Mesothelial cell of epicardium (in vitro differentiated cells): Measurements from ENCODE around the gene EPS8L3. TPM values are rescaled to one million over a fixed set of nuclear protein-coding genes. Genes with fewer than 3 reads are reported as not detected.

Experiments
- DNase-seq, 2 experiments: peaks; one replicate each; pipeline ENCODE4 v3.0.0; 2021; ENCODE audit warnings: low spot score in 2 of 2; ENCODE audit not compliant: unreplicated experiment in 2 of 2
- H3K27ac Mint-ChIP-seq: 2 replicates; pipeline ENCODE4 v1.8.0; 2021; ENCODE audit warnings: mixed read lengths
- H3K27me3 Mint-ChIP-seq: 2 replicates; pipeline ENCODE4 v1.8.0; 2021; ENCODE audit warnings: low read depth, mixed read lengths
- H3K36me3 Mint-ChIP-seq: 2 replicates; pipeline ENCODE4 v1.8.0; 2021; ENCODE audit warnings: mixed read lengths
- H3K4me1 Mint-ChIP-seq: 2 replicates; pipeline ENCODE4 v1.8.0; 2021; ENCODE audit warnings: mixed read lengths
- H3K4me3 Mint-ChIP-seq: 2 replicates; pipeline ENCODE4 v1.8.0; 2021; ENCODE audit warnings: mild to moderate bottlenecking, moderate library complexity, mixed read lengths
- H3K9me3 Mint-ChIP-seq: 2 replicates; pipeline ENCODE4 v1.8.0; 2021; ENCODE audit warnings: mixed read lengths
- total RNA-seq: library from RNA; stranded (reverse); gene quantifications from 3 replicates; pipeline ENCODE4 v1.2.1, GENCODE V29; 2021
- TF ChIP-seq, protein P1 (sequence below): fragments of 200-600 bp; sonication (generic); IDR thresholded peaks from one replicate; pipeline ENCODE4 v1.5.0; 2021; ENCODE audit warnings: antibody characterized with exemption; ENCODE audit not compliant: unreplicated experiment

EPS8L3 gene
- total RNA-seq, 1 donor from 2014 or later: 0.13 TPM

DNA sequence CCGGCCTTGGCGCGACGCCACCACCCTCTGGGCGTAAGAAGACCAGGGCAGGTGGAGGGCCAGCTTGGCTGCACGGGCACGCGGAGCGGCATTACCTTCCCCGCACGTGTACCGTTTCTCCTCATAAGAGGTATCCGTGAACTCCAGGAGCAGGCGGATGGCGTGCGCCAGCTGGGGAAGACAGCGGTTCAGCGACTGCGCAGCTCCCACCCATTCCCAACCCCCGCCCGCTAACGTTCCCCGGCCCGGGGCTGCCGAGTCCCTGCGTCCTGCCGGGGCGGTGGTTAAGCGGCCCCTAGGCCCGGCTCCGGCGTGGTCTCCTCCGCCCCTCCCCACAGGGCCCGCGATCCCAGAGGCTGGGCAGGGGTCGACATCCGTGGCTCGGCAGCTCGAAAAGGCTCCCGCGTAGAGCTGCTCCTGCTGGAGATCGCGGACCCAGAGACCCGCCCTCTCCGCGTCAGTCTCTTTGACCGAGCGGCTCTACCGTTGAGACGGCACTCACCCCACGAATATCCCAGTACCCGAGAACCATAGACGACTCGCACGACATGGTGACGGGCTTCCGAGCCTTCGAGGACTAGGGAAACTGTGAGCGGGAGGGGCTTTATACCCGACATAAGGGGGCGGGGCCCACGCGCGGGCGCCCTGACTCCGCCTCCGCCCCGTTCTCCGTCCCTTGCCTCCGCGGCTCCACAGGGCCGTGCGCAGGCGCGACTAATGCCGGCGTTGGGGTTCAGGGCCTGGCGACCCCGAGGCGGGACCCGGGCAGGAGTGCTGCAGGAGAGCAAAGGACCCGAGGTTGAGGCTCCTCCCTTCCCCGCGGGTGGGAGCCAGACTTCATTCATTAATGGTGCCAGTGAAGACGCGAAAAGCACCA, 23.7 kb downstream of the EPS8L3 start:
- H3K4me1 Mint-ChIP-seq: peaks cover 13% of the 10 kb centered on the region
- H3K4me3 Mint-ChIP-seq: peak overlapping the region; percentile 87
- peaks cover 3% of the 10 kb centered on the region for H3K27me3 Mint-ChIP-seq
- peak; percentile 72 to 89 for DNase-seq
- H3K9me3 Mint-ChIP-seq: no peaks in the 10 kb centered on the region
- peaks cover 21% of the 10 kb centered on the region for H3K36me3 Mint-ChIP-seq
- TF ChIP-seq, protein P1, sequence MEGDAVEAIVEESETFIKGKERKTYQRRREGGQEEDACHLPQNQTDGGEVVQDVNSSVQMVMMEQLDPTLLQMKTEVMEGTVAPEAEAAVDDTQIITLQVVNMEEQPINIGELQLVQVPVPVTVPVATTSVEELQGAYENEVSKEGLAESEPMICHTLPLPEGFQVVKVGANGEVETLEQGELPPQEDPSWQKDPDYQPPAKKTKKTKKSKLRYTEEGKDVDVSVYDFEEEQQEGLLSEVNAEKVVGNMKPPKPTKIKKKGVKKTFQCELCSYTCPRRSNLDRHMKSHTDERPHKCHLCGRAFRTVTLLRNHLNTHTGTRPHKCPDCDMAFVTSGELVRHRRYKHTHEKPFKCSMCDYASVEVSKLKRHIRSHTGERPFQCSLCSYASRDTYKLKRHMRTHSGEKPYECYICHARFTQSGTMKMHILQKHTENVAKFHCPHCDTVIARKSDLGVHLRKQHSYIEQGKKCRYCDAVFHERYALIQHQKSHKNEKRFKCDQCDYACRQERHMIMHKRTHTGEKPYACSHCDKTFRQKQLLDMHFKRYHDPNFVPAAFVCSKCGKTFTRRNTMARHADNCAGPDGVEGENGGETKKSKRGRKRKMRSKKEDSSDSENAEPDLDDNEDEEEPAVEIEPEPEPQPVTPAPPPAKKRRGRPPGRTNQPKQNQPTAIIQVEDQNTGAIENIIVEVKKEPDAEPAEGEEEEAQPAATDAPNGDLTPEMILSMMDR: no peak
- peak overlapping the region; percentile 79 for H3K27ac Mint-ChIP-seq

DNA sequence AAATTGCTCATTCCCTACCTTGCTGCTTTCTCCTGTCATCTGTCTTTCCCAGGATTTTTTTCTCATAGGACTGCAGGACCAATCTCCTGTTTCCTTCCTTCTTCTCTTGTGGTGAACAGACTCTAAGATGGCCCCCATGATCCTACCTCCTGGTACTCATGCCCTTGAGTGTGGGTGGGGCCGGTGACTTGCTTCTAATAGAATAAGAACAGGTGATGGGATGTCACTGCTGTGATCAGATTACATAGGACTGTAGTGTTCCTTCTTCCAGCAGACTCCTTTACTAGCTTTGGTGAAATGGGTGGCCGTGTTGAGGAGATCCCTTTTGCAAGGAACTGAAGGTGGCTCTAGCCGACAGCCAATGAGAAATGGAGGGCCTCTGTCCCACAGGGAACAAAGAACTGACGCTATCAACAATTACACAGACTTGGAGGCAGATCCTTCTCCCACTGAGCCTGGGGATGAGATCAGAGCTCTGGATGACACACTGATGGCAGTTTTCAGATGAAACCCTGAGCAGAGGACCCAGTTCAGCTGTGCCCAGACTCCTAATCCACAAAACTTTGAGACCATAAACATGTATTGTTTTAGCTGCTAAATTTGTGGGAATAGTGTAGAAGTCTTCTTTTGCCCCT, 30.4 kb downstream of the EPS8L3 start:
- Mint-ChIP-seq H3K36me3 (peaks cover 32% of the 10 kb centered on the region), H3K4me1 (peaks cover 21% of the 10 kb centered on the region), H3K27me3 (no peaks in the 10 kb centered on the region), H3K4me3 (no peak overlapping the region), H3K9me3 (peaks cover 3% of the 10 kb centered on the region), H3K27ac (no peak overlapping the region)
- DNase-seq: no peak
- TF ChIP-seq, protein P1: no peak

DNA sequence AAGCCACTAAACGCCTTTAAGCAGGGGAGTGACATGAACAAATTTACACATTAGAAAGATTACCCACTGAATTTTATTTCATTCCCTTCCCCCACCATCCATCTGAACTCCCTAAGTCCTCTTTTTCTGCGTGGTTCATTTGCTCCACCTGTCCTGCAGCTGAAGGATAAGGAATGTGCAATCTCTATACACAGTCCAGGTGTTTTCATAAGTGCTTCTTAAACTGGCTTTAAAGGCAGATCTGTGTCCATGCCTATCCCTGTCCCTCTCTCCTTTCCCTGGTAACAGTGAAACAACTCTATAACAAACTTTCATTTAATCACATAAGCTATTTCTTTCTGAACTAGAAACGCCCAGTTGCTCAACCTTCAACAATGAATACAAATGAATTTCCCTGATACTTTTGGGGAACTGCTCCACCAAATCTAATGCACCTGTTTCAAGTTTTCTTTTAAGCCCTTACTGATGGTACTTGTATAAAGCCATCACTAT, 31.3 kb downstream of the EPS8L3 start:
- H3K4me3 Mint-ChIP-seq: no peak overlapping the region
- H3K27me3 Mint-ChIP-seq: no peaks in the 10 kb centered on the region
- H3K9me3 Mint-ChIP-seq: peaks cover 3% of the 10 kb centered on the region
- peak overlapping the region; percentile 5 for H3K27ac Mint-ChIP-seq
- H3K36me3 Mint-ChIP-seq: peaks cover 23% of the 10 kb centered on the region
- peaks cover 21% of the 10 kb centered on the region for H3K4me1 Mint-ChIP-seq
- TF ChIP-seq, protein P1: no peak
- DNase-seq: no peak

DNA sequence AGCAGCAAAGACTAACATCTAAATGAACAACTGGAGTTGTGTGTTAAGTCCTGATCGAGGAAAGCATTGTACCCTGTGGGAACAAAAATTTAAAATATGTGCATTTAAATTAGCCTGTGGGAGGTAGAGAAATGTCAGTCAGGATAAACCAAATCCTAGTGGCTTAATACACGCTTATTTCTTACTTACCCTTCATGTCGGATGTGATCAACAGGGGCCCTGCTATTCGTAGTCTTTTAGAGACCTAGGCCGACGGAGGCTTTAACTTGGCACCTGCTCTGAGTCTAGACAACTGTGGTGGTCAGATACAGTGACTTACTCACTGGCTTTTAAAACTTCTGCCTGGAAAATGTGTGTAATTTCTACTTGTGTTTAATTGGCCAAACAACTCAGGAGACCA, 33.1 kb downstream of the EPS8L3 start:
- H3K27ac Mint-ChIP-seq: no peak overlapping the region
- peaks cover 21% of the 10 kb centered on the region for H3K4me1 Mint-ChIP-seq

DNA sequence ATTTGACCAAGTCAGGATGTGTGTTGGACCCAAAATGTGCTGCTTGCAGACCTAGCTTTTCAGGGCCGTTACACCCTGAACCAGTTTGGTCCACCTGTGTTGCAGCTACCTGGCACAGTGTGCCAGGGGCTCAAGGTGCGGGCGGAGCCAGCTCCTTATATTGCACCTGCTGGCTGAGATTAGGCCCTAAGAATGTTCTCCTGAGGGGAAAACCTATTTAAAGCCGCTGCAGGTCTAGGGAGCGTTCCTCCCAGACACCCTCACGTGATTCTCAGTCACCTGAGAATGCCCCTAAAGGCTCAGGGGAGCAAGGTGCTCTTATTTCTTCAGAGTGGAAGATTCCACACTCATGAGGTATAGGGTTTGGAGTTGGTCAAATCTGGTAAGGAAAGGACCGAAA, 34.9 kb downstream of the EPS8L3 start:
- no peak overlapping the region for H3K4me3 Mint-ChIP-seq
- peaks cover 24% of the 10 kb centered on the region for H3K4me1 Mint-ChIP-seq
- H3K36me3 Mint-ChIP-seq: peaks cover 2% of the 10 kb centered on the region
- H3K27me3 Mint-ChIP-seq: no peaks in the 10 kb centered on the region
- DNase-seq: no peak
- TF ChIP-seq, protein P1: no peak
- peaks cover 16% of the 10 kb centered on the region for H3K9me3 Mint-ChIP-seq
- peak overlapping the region; percentile 3 for H3K27ac Mint-ChIP-seq

More for the DNA sequence above, 33.1 kb downstream of the EPS8L3 start:
- H3K36me3 Mint-ChIP-seq: peaks cover 13% of the 10 kb centered on the region
- DNase-seq: no peak
- no peaks in the 10 kb centered on the region for H3K27me3 Mint-ChIP-seq
- no peak overlapping the region for H3K4me3 Mint-ChIP-seq
- TF ChIP-seq, protein P1: no peak
- H3K9me3 Mint-ChIP-seq: peaks cover 17% of the 10 kb centered on the region
